Dermis blood vessel endothelial cell (primary cell): ENCODE results near the gene DPM1. TPM values are rescaled to one million over a fixed set of nuclear protein-coding genes. Genes with fewer than 3 reads are reported as not detected.
A peak's percentile ranks its signal among the peaks of the same experiment; 100 is the strongest.

ENCODE experiments used
- DNase-seq: peaks from one replicate; pipeline ENCODE4 v3.0.0; 2010
- total RNA-seq: library from RNA; depleted of rRNA; stranded (reverse); fragments of >200 nt; gene quantifications from 2 replicates; pipeline ENCODE4 v1.2.3, GENCODE V29; 2014

The DPM1 gene
- total RNA-seq, result 71.5 and 75.9 TPM in 2 replicates

DNA sequence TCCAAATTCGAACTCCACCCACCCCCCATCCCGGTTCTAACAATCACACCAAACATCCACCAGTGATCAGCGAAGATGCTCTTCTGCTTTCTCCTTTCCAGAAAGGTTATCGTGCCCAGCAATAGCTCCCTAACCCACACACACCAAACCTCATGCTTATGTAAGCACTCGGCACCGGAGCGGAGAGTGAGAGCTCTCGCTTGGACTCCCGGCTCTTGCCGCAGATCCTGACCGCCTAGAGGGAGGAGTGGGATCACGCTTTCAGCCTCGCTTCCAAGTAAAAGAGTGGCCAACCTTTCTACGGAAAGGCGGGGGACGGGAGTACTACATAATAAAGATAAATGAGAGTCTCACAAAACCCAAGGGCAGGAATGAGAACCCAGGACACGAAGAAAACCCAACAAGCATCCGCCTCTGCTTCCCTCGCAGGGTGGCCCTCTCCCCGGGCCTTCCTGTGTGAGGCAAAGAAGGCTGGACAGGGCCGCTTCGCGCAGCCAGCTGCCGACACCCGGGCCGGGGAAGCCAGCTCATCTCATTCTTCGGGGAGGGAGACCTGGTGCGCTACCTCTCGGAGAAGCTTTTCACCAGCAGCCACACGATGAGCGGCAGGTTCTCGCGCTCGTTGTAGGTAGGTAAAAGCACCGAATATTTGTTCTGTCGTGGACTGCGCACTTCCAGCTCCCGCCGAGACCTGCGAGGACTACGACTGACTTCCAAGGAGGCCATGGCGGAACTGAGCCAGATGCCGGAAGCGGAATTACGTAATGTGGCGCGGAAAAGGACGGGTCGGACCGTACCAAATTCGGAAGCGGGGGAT is at the start of gene DPM1:
Gene DPM1, minus strand, starts transcription at position 735 of the 817 bp plus-strand sequence. Its CDS starts 9 bp downstream, at position 726.
- peak; percentile 95 for DNase-seq

DNA sequence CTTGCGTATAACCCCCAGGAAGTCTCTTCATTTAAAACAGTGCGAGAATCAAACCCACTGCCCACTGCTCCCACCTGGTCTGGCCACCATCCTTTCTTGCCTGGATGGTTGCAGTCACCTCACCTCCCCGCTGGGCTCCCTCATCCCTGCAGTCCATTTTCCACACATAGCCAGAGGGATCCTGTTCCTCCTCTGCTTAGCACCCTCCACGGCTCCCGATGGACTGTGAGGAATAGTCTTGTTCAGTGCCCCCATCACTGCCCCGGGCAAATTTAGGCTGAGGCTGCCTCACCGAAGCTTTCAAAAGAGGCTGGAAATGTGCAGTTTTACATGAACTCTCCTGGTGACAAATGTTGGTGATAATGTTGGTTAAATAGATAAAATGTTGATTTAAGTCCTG is 46.9 kb upstream of the DPM1 start:
- no peak for DNase-seq

- no peak for DNase-seq
These were observed 46.4 kb upstream of the DPM1 start for GRCh38 chr20:51004781-51005180.

DNA sequence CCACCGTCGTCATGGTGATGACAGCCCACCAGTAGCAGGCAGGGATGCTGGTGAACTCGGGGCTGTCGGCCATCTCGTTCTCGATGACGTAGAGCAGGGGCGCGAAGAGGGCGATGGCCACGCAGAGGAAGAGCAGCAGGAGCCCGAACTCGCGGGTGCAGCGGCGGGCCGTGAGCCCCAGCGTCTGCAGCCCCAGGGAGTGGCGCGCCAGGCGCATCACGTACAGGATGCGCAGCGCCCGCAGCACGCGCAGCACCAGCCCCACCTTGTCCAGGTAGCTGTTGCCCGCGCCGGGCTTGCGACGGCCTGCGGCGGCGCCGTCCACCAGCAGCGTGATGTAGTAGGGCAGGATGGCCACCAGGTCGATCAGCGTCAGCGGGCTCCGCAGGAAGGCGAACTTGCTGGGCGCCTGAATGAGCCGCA is 46.0 kb upstream of the DPM1 start:
- no peak for DNase-seq

- DNase-seq, result no peak
These were observed 45.4 kb upstream of the DPM1 start for GRCh38 chr20:51003753-51004152.

GRCh38 chr20:51002633-51003032 is 44.3 kb upstream of the DPM1 start:
- no peak for DNase-seq

DNA sequence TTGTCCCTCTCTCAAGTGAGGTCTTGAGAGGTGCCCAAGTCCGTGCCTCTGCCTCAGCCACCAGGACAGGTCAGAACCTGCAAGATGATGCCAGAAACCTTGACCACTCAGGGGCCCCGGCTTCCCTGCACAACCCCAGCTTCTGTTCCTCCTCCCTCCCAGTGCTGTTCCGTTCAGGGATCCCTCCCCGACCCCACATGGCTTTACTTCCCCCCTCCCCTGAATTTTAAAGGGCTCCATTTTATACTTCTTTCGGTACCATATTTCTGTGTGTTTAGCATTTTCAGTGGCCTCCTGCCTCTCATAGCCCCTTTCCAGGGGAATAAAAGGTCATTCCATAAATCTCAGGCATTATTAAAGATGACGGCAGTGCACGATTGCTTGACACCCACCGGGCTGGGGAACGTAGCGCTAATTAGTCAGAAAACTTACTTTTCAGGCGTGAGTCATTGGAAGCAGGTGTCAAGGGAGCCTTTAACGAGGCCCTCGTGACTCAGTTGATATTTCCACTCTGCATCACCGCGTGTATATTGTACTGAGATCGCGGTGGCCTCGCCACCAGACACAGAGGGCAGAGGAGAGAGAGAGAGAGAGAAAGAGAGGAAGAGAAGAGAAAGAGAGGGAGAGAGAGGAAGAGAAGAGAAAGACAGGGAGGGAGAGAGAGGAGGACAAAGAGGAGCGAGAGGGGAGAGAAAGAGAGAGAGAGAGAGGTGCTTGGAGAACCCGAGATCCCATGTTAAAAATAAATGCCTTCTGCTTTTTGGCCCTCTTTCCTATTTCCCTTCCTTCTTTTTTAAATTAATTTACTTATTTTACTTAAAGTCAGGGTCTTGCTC is 43.3 kb upstream of the DPM1 start:
- no peak for DNase-seq

GRCh38 chr20:50999355-50999754 is 41.0 kb upstream of the DPM1 start:
- DNase-seq, result no peak

- peak; percentile 36 for DNase-seq
These were observed 38.9 kb upstream of the DPM1 start for GRCh38 chr20:50996901-50997865.

GRCh38 chr20:50995506-50995905 is 37.2 kb upstream of the DPM1 start:
- no peak for DNase-seq

DNA sequence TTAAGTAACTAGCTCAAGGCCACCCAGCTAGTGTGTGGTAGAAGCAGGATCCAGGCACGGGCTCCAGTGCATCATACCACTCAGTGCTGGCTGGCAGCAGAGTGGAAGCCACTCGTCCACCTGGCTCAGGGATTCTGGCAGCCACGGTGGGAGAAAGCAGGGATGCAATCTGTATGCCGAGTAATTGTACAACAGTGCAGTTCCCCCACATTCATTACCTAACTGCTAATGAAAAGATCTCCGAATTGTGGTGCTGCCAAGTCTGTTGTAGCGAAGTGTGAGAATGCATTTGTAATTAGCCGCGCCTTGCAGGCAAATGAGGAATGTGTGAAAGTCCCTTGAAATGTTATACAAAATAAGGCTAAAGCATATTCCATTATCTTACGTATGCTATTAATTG is 35.5 kb upstream of the DPM1 start:
- no peak for DNase-seq

GRCh38 chr20:50992733-50993457 is 34.6 kb upstream of the DPM1 start:
- DNase-seq, result peak; percentile 77

GRCh38 chr20:50992336-50992732 is 34.0 kb upstream of the DPM1 start:
- no peak for DNase-seq

GRCh38 chr20:50991076-50991475 is 32.7 kb upstream of the DPM1 start:
- no peak for DNase-seq

DNA sequence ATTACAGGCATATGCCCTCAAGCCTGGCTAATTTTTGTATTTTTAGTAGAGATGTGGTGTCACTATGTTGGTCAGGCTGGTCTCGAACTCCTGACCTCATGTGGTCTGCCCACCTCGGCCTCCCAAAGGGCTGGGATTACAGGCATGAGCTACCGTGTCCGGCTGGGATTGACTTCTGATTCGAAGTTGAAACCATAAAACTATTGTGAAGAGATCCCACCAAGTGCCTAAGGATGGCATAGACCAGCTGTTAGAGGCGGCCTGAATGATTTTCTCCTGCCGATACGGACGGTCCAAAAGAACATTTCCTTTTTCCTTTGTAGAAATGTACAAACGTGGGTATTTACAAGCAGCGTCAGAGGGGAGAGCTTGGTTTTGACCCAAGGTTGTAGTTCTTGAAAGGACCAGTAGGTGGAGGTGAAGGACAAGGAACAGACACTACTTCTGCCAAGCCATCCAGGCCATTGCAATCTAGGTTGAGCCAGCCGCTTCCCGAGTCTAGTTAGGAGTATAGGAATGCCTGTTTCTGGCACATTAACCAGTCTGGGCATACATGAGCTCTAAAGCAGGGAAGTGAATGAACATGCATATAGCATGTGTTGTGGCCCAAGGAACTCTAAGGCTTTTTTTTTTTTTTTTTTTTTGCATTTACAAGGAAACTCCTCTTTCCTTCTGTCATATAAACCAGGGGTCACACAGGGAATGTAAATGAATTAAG is 29.3 kb upstream of the DPM1 start:
- peak; percentile 94 for DNase-seq

DNA sequence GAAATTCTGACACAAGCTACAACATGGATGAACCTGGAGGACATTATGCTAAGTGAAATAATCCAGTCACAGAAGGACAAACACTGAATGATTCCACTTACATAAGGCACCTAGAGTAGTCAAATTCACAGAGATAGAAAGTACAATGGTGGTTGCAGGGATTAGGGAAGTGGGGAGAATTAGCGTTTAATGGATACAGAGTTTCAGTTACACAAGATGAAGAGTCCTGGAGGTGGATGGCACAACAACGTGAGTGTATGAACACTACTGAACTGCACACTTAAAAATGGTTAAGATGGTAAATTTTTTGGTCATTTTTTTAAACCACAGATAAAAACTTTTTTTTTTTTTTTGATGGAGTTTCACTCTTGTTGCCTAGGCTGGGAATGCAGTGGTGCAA is 25.0 kb upstream of the DPM1 start:
- no peak for DNase-seq

GRCh38 chr20:50982363-50982762 is 24.0 kb upstream of the DPM1 start:
- DNase-seq, result peak; percentile 27

DNA sequence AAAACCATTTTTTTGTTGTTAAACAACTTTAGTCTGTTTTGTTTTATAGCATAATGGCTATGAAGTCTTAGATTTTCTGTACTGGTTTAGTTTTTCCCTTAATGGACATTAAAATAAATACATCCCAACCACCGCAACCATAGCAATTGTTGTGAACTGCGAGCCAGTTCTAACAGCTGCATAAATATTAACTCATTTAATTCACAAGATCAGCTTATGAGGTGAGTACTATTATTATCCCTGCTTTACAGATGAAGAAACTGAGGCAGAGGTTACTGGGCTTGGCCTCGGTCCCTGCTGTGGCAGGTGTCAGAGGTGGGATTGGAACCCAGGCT is 23.3 kb upstream of the DPM1 start:
- no peak for DNase-seq

DNA sequence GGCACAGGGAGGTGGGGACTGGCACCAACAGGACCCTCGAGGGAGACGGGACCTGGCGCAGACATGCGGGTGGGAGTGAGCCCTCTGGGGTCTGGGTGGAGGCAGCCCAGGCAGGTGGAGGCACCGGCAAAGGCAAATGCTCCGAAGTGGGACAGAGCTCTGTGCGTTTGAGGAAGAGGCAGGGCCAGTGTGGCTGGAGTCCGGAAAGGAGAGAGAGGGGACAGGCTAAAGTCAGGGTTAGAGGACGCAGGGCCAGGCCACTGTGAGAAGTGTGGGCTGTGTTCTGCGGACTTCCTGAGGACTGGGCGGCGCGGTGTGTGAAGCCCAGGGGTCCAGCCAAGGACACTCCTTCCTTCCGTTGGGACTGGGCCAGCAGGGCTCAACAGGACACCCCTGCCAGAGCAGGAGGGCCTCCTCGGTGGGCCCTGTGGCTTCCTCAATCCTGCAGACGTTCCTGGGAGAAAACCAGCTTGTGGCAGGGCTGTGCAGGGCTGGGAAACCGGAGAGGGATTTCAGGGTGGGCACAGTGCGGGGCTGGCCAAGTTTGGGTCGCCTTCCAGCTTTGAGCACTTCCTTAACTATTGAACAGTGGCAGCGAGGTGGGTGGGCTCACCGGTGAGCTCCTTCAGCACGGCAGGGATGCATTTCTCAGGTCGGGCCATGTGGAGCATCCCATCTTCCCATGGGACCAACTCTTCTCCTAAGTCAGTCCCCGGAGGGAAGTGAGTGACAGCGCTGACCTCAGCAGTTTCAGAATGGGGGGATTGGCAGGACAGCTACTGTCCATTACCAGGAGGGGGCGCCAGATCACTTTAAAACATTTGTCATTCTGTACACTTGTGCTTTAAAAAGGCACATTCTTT is 22.8 kb upstream of the DPM1 start:
- DNase-seq, result peak; percentile 81

DNA sequence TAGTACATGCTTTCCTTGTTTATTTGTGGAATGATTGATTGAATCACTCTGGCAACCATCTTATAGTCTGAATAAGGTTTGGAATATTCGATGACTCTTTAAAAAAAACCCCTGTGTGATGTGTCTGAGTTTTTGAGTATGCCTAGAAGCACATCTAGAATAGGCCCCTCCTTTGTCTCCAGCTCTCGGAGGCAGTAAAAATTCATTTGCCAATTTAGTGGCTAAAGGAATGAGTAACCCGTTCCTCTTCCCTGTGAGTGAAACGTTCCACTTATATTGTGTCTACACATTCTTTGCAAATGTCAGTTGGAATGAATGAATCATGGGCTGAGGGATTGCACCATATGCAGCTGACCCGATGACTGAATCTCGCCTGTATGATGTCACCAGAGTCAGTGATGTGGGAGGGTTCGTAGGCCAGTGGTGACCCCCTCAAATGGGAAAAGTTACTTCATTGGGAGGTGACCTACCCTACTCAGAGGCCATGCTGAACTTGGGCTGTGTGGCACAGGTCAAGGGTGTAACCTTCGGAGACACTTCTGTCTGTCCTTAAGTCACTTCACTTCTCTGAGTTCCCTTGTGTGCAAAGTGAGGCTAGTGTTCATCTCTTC is 21.8 kb upstream of the DPM1 start:
- peak; percentile 81 for DNase-seq
